ENCODE data around the gene NHLRC1. TPM values are rescaled to one million over a fixed set of nuclear protein-coding genes. Genes with fewer than 3 reads are reported as not detected.
A peak's percentile ranks its signal among the peaks of the same experiment; 100 is the strongest.

Gene NHLRC1
- total and polyA plus RNA-seq, 9 of the 15 experiments (the other 6 are each of a cell fraction or from before 2014, with no cell fraction given) = not detected

DNA sequence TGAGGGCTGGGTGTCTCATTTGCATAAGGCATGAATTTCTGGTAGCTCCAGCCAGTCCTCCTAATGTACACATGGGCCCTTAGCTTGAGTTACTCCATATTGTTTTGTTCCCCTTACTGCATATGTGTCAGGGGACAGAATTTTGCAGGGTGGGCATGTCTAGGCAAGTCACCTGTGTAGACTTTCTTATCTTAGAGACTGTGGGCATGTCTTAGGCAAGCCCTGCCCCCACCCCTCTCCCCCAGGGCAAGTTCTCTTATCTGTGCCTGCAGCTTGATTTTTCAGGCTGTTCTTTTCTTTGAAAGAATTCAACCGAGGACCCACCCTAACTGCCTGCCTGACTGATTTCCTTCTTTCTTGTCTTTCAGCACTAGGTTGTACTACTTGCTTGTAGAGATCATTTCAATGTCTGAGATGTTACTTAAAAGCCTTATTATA, 32.1 kb downstream of the NHLRC1 start (continued):
- TF ChIP-seq, protein P1, sequence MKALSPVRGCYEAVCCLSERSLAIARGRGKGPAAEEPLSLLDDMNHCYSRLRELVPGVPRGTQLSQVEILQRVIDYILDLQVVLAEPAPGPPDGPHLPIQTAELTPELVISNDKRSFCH (CRISPR knock-in tag; IDR thresholded peaks at IDR 0.05) = no peak
- TF ChIP-seq, protein P1 (tag; IDR thresholded peaks at IDR 0.05) = peak; percentile 95
- TF ChIP-seq, protein P2, sequence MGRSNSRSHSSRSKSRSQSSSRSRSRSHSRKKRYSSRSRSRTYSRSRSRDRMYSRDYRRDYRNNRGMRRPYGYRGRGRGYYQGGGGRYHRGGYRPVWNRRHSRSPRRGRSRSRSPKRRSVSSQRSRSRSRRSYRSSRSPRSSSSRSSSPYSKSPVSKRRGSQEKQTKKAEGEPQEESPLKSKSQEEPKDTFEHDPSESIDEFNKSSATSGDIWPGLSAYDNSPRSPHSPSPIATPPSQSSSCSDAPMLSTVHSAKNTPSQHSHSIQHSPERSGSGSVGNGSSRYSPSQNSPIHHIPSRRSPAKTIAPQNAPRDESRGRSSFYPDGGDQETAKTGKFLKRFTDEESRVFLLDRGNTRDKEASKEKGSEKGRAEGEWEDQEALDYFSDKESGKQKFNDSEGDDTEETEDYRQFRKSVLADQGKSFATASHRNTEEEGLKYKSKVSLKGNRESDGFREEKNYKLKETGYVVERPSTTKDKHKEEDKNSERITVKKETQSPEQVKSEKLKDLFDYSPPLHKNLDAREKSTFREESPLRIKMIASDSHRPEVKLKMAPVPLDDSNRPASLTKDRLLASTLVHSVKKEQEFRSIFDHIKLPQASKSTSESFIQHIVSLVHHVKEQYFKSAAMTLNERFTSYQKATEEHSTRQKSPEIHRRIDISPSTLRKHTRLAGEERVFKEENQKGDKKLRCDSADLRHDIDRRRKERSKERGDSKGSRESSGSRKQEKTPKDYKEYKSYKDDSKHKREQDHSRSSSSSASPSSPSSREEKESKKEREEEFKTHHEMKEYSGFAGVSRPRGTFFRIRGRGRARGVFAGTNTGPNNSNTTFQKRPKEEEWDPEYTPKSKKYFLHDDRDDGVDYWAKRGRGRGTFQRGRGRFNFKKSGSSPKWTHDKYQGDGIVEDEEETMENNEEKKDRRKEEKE (IDR thresholded peaks at IDR 0.05; ENCODE audit: borderline replicate concordance in 1 of 2, control insufficient read depth in 1 of 2, low read depth in 2 of 2, low read length in 1 of 2) = no peak
- peak; percentile 44; the same call in 1 of the 2 replicates for TF ChIP-seq MTA3 (IDR thresholded peaks at IDR 0.05; ENCODE audit: borderline replicate concordance)
- TF ChIP-seq, protein P3, sequence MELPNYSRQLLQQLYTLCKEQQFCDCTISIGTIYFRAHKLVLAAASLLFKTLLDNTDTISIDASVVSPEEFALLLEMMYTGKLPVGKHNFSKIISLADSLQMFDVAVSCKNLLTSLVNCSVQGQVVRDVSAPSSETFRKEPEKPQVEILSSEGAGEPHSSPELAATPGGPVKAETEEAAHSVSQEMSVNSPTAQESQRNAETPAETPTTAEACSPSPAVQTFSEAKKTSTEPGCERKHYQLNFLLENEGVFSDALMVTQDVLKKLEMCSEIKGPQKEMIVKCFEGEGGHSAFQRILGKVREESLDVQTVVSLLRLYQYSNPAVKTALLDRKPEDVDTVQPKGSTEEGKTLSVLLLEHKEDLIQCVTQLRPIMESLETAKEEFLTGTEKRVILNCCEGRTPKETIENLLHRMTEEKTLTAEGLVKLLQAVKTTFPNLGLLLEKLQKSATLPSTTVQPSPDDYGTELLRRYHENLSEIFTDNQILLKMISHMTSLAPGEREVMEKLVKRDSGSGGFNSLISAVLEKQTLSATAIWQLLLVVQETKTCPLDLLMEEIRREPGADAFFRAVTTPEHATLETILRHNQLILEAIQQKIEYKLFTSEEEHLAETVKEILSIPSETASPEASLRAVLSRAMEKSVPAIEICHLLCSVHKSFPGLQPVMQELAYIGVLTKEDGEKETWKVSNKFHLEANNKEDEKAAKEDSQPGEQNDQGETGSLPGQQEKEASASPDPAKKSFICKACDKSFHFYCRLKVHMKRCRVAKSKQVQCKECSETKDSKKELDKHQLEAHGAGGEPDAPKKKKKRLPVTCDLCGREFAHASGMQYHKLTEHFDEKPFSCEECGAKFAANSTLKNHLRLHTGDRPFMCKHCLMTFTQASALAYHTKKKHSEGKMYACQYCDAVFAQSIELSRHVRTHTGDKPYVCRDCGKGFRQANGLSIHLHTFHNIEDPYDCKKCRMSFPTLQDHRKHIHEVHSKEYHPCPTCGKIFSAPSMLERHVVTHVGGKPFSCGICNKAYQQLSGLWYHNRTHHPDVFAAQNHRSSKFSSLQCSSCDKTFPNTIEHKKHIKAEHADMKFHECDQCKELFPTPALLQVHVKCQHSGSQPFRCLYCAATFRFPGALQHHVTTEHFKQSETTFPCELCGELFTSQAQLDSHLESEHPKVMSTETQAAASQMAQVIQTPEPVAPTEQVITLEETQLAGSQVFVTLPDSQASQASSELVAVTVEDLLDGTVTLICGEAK (IDR thresholded peaks at IDR 0.05) = no peak
- TF ChIP-seq, protein P3 (CRISPR knock-in tag; IDR thresholded peaks at IDR 0.05) = no peak
- TF ChIP-seq DEAF1 (CRISPR knock-in tag; IDR thresholded peaks at IDR 0.05) = no peak
- TF ChIP-seq, protein P4, sequence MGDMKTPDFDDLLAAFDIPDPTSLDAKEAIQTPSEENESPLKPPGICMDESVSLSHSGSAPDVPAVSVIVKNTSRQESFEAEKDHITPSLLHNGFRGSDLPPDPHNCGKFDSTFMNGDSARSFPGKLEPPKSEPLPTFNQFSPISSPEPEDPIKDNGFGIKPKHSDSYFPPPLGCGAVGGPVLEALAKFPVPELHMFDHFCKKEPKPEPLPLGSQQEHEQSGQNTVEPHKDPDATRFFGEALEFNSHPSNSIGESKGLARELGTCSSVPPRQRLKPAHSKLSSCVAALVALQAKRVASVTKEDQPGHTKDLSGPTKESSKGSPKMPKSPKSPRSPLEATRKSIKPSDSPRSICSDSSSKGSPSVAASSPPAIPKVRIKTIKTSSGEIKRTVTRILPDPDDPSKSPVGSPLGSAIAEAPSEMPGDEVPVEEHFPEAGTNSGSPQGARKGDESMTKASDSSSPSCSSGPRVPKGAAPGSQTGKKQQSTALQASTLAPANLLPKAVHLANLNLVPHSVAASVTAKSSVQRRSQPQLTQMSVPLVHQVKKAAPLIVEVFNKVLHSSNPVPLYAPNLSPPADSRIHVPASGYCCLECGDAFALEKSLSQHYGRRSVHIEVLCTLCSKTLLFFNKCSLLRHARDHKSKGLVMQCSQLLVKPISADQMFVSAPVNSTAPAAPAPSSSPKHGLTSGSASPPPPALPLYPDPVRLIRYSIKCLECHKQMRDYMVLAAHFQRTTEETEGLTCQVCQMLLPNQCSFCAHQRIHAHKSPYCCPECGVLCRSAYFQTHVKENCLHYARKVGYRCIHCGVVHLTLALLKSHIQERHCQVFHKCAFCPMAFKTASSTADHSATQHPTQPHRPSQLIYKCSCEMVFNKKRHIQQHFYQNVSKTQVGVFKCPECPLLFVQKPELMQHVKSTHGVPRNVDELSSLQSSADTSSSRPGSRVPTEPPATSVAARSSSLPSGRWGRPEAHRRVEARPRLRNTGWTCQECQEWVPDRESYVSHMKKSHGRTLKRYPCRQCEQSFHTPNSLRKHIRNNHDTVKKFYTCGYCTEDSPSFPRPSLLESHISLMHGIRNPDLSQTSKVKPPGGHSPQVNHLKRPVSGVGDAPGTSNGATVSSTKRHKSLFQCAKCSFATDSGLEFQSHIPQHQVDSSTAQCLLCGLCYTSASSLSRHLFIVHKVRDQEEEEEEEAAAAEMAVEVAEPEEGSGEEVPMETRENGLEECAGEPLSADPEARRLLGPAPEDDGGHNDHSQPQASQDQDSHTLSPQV (IDR thresholded peaks at IDR 0.05) = peak; percentile 96

Measured in K562 (cell line).